GM12873 (cell line): Measurements from ENCODE around the gene TMEM115.

Experiments
- CTCF ChIP-seq: IDR thresholded peaks from 2 replicates; pipeline ENCODE4 v1.5.1; 2012; ENCODE audit warnings: low read depth, mild to moderate bottlenecking, moderate library complexity, low read length, control low read depth; ENCODE audit not compliant: insufficient read depth; ENCODE audit errors: missing control alignments

Gene TMEM115

GRCh38 chr3:50338965-50339364 lies 20.4 kb downstream of the TMEM115 start:
- peak; percentile 20 for TF ChIP-seq CTCF

- TF ChIP-seq CTCF: no peak
These were observed 22.0 kb downstream of the TMEM115 start for GRCh38 chr3:50337175-50337861.

GRCh38 chr3:50336452-50337174 lies 22.7 kb downstream of the TMEM115 start:
- TF ChIP-seq CTCF: no peak

- no peak for TF ChIP-seq CTCF
These were observed 24.8 kb downstream of the TMEM115 start for GRCh38 chr3:50334339-50335075.

GRCh38 chr3:50333744-50334328 lies 25.5 kb downstream of the TMEM115 start:
- no peak for TF ChIP-seq CTCF

GRCh38 chr3:50331364-50331907 lies 27.9 kb downstream of the TMEM115 start:
- TF ChIP-seq CTCF: no peak
